AG09309 (cell line): Measurements from ENCODE around the gene GNAL.

Experiments used
- DNase-seq: peaks from one replicate; pipeline ENCODE4 v3.0.0-alpha.2; 2010; ENCODE audit warnings: low read depth
- H3K4me3 ChIP-seq: 2 replicates; pipeline ENCODE4 v1.5.1; 2011; ENCODE audit warnings: mild to moderate bottlenecking, low read depth, low read length, moderate library complexity; ENCODE audit not compliant: control insufficient read depth
- TF ChIP-seq, protein P1 (sequence below): IDR thresholded peaks from 2 replicates; pipeline ENCODE4 v1.5.1; 2011; ENCODE audit warnings: mild to moderate bottlenecking, low read depth, low read length, inconsistent platforms; ENCODE audit not compliant: insufficient read depth, control insufficient read depth; ENCODE audit errors: missing control alignments

Gene GNAL

GRCh38 chr18:11802586-11802985 lies 113.5 kb downstream of the GNAL start:
- no peak for DNase-seq
- TF ChIP-seq, protein P1, sequence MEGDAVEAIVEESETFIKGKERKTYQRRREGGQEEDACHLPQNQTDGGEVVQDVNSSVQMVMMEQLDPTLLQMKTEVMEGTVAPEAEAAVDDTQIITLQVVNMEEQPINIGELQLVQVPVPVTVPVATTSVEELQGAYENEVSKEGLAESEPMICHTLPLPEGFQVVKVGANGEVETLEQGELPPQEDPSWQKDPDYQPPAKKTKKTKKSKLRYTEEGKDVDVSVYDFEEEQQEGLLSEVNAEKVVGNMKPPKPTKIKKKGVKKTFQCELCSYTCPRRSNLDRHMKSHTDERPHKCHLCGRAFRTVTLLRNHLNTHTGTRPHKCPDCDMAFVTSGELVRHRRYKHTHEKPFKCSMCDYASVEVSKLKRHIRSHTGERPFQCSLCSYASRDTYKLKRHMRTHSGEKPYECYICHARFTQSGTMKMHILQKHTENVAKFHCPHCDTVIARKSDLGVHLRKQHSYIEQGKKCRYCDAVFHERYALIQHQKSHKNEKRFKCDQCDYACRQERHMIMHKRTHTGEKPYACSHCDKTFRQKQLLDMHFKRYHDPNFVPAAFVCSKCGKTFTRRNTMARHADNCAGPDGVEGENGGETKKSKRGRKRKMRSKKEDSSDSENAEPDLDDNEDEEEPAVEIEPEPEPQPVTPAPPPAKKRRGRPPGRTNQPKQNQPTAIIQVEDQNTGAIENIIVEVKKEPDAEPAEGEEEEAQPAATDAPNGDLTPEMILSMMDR: no peak

DNA sequence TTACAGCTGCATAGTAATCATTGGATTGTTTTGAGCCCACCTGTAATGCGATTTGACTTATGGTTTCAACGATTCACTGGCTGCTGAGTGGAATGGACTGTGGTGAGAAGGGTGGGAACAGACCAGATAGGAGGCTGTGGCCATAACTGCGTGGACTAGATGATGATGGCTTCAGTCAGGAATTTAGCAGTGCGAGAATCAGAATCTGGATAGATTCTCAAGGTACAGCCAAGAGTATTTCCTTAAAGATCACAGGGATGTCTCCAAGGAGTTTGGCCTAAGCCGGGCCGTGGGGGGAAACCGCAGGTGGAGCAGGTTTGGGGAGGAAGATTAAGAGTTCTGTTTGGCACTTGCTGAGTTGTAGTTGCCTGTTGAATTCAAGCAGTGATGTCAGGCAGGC lies 118.2 kb downstream of the GNAL start:
- DNase-seq: no peak
- TF ChIP-seq, protein P1: no peak
- H3K4me3 ChIP-seq: no peak overlapping the region

More at GRCh38 chr18:11802586-11802985, 113.5 kb downstream of the GNAL start:
- no peak overlapping the region for H3K4me3 ChIP-seq

DNA sequence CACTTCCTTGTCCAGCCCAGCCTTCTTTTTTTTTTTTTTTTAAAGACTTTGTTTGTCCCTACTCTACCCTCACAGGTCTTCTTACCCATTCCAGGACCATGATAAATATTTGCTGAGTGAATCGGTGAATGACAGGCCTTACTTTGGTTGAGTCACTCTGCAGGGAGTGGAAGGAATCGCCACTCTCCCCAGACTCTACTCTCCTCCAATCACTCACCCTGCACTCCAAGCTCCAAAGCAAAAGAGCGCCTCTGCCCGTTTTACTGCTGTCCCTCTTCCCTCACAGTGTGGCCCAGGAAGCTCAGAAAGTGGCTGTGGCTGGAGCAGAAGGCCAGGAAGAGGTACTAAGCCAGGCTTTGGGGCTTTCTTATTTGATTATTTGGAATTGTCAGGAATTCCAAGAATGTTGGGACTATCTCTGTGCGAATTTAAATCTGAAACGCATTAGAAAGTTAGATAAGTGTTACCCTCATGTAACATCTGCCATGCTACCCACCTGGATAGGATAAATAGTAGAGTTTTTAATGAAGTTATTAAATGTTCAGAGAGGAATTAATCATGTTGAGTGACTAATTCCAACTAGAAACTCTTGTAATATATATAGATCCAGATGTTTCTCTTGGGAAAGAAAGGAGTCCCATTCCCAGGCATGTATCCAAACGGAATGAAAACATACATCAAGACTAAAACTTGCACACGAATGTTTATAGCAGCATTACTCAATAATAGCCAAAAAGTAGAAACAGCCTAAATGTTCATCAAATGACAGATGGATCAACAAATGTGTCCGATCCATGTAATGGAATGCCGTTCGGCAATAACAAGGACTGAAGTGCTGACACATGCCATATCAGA lies 119.2 kb downstream of the GNAL start:
- no peak for DNase-seq
- TF ChIP-seq, protein P1: no peak
- H3K4me3 ChIP-seq: no peak overlapping the region

DNA sequence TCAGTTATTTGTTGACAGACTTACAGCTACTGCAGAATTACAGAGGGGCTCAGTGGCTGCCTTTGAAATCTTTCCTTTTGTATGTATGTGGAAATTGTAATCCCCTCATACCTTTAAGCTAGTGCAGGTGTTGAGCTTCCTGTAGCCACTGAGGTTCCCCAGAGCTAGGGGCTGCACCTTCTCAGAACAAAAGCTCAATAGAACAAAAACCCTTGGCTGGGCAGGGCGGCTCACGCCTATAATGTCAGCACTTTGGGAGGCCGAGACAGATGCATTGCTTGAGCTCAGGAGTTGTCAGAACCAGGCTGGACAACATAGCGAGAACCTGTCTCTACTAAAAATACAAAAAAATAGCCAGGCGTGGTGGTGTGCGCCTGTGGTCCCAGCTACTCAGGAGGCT lies 120.8 kb downstream of the GNAL start:
- TF ChIP-seq, protein P1: no peak
- DNase-seq: no peak
- H3K4me3 ChIP-seq: no peak overlapping the region

- TF ChIP-seq, protein P1: no peak
- DNase-seq: no peak
Measured at GRCh38 chr18:11810379-11810778, 121.3 kb downstream of the GNAL start.

GRCh38 chr18:11811009-11811408 lies 121.9 kb downstream of the GNAL start:
- no peak for DNase-seq
- no peak overlapping the region for H3K4me3 ChIP-seq
- TF ChIP-seq, protein P1: no peak

More at GRCh38 chr18:11810379-11810778, 121.3 kb downstream of the GNAL start:
- no peak overlapping the region for H3K4me3 ChIP-seq
